Activated naive CD8-positive, alpha-beta T cell treated with anti-CD3 and anti-CD28 coated beads, Interleukin-2, amount 50 U/mL, for 24 hours (primary cell): Measurements from ENCODE around the gene TMEM14B.
A peak's percentile ranks its signal among the peaks of the same experiment; 100 is the strongest.

Experiments
- ATAC-seq: fragments of 150-1000 bp; cut with Tn5 transposase; one replicate; pipeline ENCODE4 v1.10.0; 2021
- DNase-seq: peaks from one replicate; pipeline ENCODE4 v3.0.0; 2021
- H3K27ac Mint-ChIP-seq: one replicate; pipeline ENCODE4 v1.8.0; 2021; ENCODE audit warnings: mild to moderate bottlenecking, mixed read lengths
- H3K27me3 Mint-ChIP-seq: one replicate; pipeline ENCODE4 v1.8.0; 2021; ENCODE audit warnings: mixed read lengths
- H3K36me3 Mint-ChIP-seq: one replicate; pipeline ENCODE4 v1.8.0; 2021; ENCODE audit warnings: low read depth, mixed read lengths
- H3K4me1 Mint-ChIP-seq: one replicate; pipeline ENCODE4 v1.8.0; 2021; ENCODE audit warnings: mixed read lengths
- H3K4me3 Mint-ChIP-seq: one replicate; pipeline ENCODE4 v1.8.0; 2021; ENCODE audit warnings: mild to moderate bottlenecking, moderate library complexity, mixed read lengths
- H3K9me3 Mint-ChIP-seq: one replicate; pipeline ENCODE4 v1.8.0; 2021; ENCODE audit warnings: mixed read lengths

TMEM14B gene

DNA sequence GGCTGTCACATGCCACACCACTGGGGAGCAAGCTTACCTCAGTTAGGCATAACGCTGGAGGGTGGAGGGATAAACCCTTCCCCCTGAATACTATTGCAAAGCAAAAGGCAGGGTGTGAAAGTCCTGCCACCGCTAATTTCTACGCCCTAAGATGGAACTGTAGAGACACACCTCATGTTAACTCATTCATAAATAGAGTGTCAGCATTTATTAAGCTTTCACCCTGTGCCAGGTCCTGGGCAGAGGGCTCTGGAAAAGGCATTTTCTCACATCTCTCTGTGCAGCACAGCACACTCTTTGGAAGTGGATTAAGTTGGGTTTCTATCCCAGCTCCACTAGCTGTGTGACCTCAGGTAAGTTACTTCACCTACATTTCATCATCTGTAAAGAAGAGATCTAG lies 21.8 kb downstream of the TMEM14B start:
- no peak overlapping the region for H3K27ac Mint-ChIP-seq
- H3K27me3 Mint-ChIP-seq, result no peaks in the 10 kb centered on the region
- no peaks in the 10 kb centered on the region for H3K9me3 Mint-ChIP-seq
- peaks cover 14% of the 10 kb centered on the region for H3K36me3 Mint-ChIP-seq
- H3K4me1 Mint-ChIP-seq, result no peaks in the 10 kb centered on the region
- H3K4me3 Mint-ChIP-seq, result no peak overlapping the region
- ATAC-seq (no peak), DNase-seq (no peak)

DNA sequence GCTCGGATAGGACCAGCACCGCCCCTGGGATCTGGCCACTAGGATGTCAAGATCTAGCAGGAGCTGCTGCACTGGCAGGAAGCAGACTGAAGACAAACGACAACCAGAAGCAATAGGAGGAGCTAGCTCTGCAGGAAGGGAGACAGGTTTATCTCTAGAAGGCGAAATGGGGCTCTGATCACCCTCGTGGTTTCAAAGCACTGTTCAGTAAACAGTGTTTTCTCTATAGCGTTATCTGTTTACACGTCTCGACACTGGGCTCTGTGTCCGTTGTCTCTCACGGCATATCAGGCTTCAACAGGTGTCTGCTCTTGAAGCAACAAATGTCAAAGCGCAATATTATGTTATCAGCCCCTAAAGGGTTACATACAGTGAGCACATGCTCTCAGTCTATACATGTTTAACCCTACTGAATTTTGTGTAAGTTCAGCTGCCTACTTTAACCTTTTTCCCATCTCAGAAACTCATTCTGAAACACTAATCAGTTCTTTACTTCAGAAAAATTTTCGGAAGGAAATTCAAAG lies 23.8 kb downstream of the TMEM14B start:
- Mint-ChIP-seq H3K27me3 (no peaks in the 10 kb centered on the region), H3K9me3 (no peaks in the 10 kb centered on the region), H3K27ac (no peak overlapping the region), H3K36me3 (peaks cover 21% of the 10 kb centered on the region), H3K4me1 (no peaks in the 10 kb centered on the region), H3K4me3 (no peak overlapping the region)
- ATAC-seq (no peak), DNase-seq (no peak)

DNA sequence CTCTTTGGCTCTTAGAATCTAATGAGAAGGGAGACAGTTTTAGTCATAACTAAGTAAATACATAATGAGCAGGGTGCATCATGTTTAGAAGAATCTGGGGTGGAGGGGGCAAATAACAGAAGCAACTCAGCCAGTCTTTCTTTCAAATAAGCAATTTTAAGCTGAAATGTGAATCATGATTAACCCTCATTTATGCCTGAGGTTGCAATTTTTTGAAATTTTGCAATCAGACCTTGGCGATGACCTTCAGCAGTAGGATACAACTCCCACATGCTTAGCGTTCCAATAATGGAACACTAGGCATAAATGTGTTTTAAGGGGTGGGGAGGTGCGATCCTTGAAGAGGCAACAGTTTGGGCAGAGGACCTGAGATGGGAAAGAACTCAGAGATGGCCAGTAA lies 30.6 kb downstream of the TMEM14B start:
- DNase-seq, result no peak
- H3K36me3 Mint-ChIP-seq, result peaks cover 29% of the 10 kb centered on the region
- no peaks in the 10 kb centered on the region for H3K9me3 Mint-ChIP-seq
- no peaks in the 10 kb centered on the region for H3K27me3 Mint-ChIP-seq
- H3K4me1 Mint-ChIP-seq, result no peaks in the 10 kb centered on the region
- H3K4me3 Mint-ChIP-seq, result no peak overlapping the region
- H3K27ac Mint-ChIP-seq, result no peak overlapping the region
- no peak for ATAC-seq

DNA sequence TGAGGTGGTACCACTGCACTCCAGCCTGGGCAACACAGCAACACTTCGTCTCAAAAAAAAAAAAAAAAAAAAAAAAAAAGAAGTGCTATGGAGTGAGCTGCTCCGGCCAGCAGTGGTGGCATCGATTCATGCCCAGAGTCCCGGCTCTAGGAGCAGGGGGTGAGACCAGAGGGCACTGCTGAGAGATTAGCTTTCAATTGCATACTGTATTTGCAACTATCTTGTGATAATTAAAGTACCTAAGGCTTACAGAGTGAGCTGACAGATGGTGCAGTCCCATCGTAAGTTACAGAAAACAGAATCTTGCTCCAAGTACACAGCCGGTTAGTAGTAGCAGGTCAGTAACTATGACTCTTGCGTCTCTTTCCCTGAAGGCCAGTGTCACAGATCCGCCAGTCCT lies 31.5 kb downstream of the TMEM14B start:
- Mint-ChIP-seq H3K36me3 (peaks cover 33% of the 10 kb centered on the region), H3K27me3 (no peaks in the 10 kb centered on the region)
- no peak for ATAC-seq

DNA sequence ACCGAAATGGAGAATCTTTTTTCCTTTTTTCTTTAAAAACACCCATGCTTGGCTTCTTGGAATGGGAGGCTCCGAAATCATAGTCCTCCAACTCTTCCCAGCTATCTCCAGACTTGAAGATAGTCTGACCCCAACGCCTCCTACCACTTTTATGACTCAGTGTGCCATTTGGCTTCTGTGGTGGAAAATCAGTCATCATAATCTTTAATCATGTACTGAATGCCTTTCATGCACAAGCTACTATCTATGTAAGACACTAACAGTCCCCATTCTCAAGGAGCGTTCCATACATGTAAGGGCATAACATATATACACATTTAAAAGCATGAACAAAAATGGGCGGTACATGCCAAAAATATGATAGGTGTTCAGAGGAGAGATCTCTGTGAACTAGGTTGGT lies 44.1 kb downstream of the TMEM14B start:
- ATAC-seq (peak; percentile 82), DNase-seq (no peak)
- Mint-ChIP-seq H3K9me3 (no peaks in the 10 kb centered on the region), H3K4me3 (no peak overlapping the region), H3K27me3 (no peaks in the 10 kb centered on the region), H3K4me1 (peaks cover 9% of the 10 kb centered on the region), H3K27ac (peak overlapping the region; percentile 4), H3K36me3 (peaks cover 20% of the 10 kb centered on the region)

More for the DNA sequence above, 31.5 kb downstream of the TMEM14B start:
- H3K4me3 Mint-ChIP-seq, result no peak overlapping the region
- H3K9me3 Mint-ChIP-seq, result no peaks in the 10 kb centered on the region
- no peaks in the 10 kb centered on the region for H3K4me1 Mint-ChIP-seq
- DNase-seq, result no peak
- no peak overlapping the region for H3K27ac Mint-ChIP-seq

DNA sequence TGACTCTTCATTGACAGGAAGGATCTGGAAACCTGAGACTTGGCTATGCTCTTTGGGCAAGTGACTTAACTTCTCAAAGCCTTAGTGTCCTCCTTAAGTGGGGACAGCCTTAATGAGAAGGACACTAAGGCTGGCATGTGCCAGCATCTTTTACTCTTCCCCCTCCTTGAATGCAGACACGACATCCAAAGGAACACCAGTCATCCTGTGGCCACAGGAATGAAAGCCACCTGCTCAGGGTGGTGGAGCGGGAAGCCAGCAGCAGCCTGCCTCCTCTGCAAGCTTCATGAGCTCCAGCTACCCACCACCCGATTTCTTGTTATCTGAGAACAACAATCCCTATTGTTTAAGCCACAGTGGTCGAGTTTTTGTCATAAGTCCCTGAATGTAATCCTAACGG lies 44.5 kb downstream of the TMEM14B start:
- Mint-ChIP-seq H3K27me3 (no peaks in the 10 kb centered on the region), H3K4me1 (peaks cover 9% of the 10 kb centered on the region), H3K27ac (no peak overlapping the region), H3K9me3 (no peaks in the 10 kb centered on the region), H3K4me3 (no peak overlapping the region), H3K36me3 (peaks cover 20% of the 10 kb centered on the region)
- DNase-seq (no peak), ATAC-seq (no peak)

DNA sequence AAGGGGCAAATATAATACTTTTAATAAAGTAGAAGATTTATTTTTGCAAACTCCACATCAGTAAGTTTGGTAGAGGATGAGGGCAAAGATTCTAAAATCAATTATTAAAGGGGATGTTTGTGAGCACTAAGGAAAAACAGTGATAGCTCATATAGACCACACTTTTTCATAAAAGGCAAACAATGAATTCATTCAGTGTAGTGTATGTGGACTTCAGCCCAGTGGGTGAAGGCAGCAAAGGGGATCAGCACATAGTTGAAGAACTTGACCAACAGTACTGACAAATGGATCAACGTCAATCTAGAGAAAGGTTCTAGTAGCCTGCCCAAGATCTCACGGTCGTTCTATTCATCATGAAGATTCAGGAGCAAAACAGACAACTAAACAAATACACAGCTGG lies 45.4 kb downstream of the TMEM14B start:
- DNase-seq (no peak), ATAC-seq (no peak)
- H3K4me3 Mint-ChIP-seq, result no peak overlapping the region
- peaks cover 9% of the 10 kb centered on the region for H3K4me1 Mint-ChIP-seq
- no peaks in the 10 kb centered on the region for H3K9me3 Mint-ChIP-seq
- H3K36me3 Mint-ChIP-seq, result peaks cover 20% of the 10 kb centered on the region
- no peaks in the 10 kb centered on the region for H3K27me3 Mint-ChIP-seq
- H3K27ac Mint-ChIP-seq, result no peak overlapping the region

DNA sequence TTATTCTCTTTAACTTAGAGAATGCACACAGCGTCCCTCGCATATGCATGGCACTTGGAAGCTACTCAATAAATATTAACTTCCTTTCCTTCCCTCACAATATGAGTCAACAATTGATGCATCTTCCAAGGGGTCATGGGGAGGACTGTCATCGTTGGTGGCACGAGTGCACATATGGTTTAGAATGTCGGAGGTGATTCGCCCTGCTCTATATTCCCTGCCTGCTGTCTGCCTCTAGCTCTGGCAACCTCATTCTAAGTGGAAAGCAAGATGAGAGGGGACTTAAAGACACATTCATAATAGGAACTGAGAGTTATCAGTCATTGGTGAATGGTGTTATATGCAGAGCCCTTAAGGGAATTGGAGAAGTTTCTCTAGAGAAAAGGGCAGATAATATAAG lies 46.1 kb downstream of the TMEM14B start:
- Mint-ChIP-seq H3K4me3 (no peak overlapping the region), H3K27ac (no peak overlapping the region), H3K27me3 (no peaks in the 10 kb centered on the region), H3K9me3 (no peaks in the 10 kb centered on the region), H3K36me3 (peaks cover 18% of the 10 kb centered on the region), H3K4me1 (peaks cover 9% of the 10 kb centered on the region)
- DNase-seq (no peak), ATAC-seq (no peak)

DNA sequence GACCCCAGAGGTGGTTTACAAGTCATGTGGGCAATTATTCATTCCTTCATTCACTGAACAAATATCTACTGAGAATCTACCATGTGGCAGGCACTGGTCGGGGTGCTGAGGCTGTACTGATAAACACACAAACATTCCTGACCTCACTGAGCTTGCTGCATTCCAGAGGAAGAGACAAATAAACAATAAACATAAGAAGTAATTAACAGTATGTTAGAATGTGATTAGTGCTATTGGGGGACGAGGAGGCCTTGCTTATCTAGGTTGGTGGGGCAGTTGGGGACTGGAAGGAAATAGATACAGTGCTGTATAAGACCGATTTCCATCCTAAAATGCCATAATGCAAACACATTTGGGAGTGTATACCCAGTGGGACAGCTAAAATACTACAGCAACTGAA lies 46.6 kb downstream of the TMEM14B start:
- H3K4me3 Mint-ChIP-seq, result no peak overlapping the region
- H3K27me3 Mint-ChIP-seq, result no peaks in the 10 kb centered on the region
- no peak overlapping the region for H3K27ac Mint-ChIP-seq
- peaks cover 9% of the 10 kb centered on the region for H3K4me1 Mint-ChIP-seq
- H3K36me3 Mint-ChIP-seq, result peaks cover 17% of the 10 kb centered on the region
- no peak for ATAC-seq
- H3K9me3 Mint-ChIP-seq, result no peaks in the 10 kb centered on the region
- DNase-seq, result no peak

DNA sequence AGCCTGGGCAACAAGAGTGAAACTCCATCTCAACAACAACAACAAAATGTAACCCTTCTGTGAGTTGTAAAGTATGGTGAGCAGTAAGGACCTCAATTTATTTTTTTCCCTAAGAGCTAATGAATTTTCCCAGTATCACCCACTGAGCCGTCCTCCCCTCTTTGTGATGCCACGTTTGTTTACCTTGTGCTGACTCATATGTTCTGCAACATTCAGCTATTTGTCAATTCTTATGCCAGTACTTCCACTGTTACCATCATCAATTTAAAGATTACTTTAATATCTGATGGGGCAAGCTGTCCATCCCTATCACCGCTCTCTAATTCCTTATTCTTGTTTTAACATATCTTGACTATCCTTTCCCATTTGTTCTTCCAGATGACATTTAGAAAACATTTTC lies 53.2 kb downstream of the TMEM14B start:
- H3K9me3 Mint-ChIP-seq, result no peaks in the 10 kb centered on the region
- H3K27me3 Mint-ChIP-seq, result no peaks in the 10 kb centered on the region
- peaks cover 1% of the 10 kb centered on the region for H3K36me3 Mint-ChIP-seq
- H3K4me1 Mint-ChIP-seq, result no peaks in the 10 kb centered on the region
- no peak for DNase-seq
- H3K27ac Mint-ChIP-seq, result no peak overlapping the region
- H3K4me3 Mint-ChIP-seq, result no peak overlapping the region
- ATAC-seq, result no peak

DNA sequence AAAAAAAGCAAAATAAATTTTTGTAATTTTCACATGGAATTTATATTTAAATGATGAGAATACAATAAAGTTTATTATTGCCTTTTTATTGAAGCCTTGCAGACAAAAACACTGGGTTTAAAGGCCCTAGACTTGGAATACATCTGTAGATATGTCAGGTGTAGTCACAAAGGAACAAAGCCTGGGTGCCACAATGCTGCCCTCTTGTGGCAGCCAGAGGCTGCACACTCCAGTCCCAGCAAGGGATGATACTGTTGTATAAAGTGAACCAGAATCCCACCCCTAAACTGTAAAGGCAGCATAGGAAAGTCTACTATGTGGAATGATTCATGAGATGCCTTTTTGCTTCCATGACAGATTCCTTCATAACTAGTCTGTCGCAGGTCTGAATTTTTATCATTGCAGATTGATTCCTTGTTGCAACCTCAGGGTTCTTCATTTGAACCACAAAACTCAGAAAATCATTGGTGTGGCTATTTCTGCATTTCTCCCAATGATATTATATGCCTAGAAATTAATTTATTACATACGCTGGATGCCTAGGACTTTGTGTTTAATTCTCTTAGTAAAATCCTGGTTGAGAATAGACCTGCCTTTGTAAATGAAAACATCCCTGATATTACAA lies 53.7 kb downstream of the TMEM14B start:
- H3K27ac Mint-ChIP-seq, result no peak overlapping the region
- H3K27me3 Mint-ChIP-seq, result no peaks in the 10 kb centered on the region
- peaks cover 3% of the 10 kb centered on the region for H3K36me3 Mint-ChIP-seq
- H3K4me3 Mint-ChIP-seq, result no peak overlapping the region
- H3K4me1 Mint-ChIP-seq, result no peaks in the 10 kb centered on the region
- ATAC-seq, result peak; percentile 96
- no peaks in the 10 kb centered on the region for H3K9me3 Mint-ChIP-seq
- peak; percentile 58 for DNase-seq
